ENCODE measurements around the gene TMEM150A.

DNA sequence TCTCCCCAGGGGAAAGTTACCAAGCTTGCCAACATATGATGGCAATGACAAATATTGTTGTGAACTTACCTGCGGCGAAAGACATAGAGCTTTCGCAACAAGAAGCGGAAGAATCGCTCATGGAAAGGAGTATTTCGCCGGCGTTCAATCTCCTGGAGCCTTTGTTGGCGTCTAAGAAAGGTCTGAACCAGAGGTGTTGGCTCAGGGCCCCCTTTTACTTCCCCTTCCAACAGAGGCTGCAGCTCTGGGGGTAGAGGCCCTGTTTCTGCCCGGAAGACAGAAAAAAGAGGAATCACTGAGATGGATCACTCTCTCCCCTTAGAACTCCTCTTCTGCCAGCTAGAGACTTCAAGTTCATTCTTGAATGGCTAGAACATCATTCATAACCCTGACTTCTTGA is 52.0 kb downstream of the TMEM150A start:
- TF ChIP-seq, protein P1, sequence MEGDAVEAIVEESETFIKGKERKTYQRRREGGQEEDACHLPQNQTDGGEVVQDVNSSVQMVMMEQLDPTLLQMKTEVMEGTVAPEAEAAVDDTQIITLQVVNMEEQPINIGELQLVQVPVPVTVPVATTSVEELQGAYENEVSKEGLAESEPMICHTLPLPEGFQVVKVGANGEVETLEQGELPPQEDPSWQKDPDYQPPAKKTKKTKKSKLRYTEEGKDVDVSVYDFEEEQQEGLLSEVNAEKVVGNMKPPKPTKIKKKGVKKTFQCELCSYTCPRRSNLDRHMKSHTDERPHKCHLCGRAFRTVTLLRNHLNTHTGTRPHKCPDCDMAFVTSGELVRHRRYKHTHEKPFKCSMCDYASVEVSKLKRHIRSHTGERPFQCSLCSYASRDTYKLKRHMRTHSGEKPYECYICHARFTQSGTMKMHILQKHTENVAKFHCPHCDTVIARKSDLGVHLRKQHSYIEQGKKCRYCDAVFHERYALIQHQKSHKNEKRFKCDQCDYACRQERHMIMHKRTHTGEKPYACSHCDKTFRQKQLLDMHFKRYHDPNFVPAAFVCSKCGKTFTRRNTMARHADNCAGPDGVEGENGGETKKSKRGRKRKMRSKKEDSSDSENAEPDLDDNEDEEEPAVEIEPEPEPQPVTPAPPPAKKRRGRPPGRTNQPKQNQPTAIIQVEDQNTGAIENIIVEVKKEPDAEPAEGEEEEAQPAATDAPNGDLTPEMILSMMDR (IDR thresholded peaks at IDR 0.05) = no peak
- no peak for TF ChIP-seq POLR2A (IDR thresholded peaks at IDR 0.05)

Data from testis (tissue), 2 donors.